Stimulated activated CD4-positive, alpha-beta T cell treated with anti-CD3 and anti-CD28 coated beads, Interleukin-15, amount 100 ng/mL, for 1 hour (primary cell): ENCODE data around the gene ARVCF.

ENCODE experiments used
- DNase-seq, 2 donors: peaks; one replicate each; pipeline ENCODE4 v3.0.0-alpha.2; 2020; ENCODE audit warnings: low read depth in 1 of 2, low spot score in 1 of 2

The ARVCF gene

DNA sequence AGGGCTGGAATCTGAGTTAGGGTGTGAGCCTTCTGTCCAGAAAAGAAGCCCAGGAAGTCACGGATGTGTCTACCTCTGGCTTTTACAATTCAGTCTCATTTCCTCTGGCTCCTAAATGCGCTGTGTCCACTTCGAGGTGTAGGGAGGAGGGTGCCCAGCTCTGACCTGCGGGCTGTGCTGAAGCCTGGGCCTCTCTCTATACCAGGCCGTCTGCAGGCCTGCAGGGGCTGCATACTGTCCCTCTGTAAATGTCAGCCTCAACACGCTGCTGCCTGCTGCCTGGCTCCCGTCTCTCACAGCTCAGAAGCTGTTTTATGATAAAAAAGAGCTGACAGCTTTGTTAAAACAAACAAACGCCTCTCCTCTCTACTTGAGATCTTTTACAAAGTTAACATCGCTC lies 14.5 kb downstream of the ARVCF start:
- DNase-seq, result no peak

DNA sequence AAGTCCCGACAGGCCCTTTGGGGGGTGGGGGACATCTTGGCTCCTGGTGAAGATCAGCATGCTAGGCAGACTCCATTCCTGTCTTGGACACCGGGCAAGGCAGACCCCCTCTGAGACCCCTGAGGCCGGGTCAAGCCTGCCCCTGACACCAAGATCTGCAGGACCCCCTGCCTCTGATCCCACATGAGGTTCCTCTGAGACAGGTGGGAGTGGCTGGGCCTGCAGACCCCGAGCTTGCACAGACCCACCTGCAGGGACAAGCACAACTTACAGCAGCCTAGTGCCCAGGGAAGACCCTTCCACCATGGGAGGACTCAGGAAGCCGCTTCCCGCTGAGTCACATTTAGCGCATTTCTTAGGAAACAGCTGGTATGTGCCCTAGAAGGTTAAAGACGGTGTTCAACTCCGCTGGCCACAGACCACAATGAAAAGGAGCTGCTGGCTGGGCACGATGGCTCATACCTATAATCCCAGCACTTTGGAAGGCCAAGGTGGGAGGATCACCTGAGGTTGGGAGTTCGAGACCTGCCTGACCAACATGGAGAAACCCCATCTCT lies 15.5 kb downstream of the ARVCF start:
- no peak for DNase-seq

DNA sequence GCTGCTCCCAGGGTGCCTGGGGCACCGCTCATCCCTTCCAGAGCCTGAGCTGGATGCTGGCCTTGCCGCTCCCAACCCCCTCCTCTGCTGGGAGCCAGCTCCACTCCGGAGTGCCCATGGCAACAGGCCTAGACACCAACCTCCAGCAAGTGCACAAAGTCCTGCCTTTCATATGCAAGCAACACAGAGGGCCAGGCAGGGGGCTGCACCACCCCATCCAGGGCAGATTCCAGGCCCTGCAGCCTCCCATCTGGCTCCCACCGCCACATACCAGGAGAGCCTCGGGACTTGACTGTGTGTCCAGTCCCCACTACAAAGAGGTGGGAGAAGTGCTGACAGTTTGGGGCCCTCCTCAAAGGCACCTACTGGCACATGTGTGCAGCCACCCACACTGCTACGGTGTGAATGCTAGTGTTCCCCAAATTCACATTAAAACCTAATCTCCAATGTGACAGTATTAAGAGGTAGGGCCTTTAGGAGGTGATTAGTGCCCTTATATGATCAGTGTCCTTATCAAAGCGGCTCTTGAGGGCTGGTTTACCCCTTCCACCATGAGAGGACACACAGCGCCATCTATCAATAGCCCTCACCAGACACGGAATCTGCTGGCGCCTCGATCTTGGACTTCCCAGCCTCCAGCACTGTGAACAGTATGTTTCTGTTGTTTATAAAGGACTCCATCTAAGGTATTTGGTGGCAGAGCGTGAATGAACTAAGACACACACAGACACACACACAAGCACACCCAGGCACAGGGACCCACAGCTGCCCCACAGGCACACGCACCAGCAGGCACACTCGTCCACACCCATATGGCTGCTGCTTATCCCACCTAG lies 16.2 kb downstream of the ARVCF start:
- no peak for DNase-seq

DNA sequence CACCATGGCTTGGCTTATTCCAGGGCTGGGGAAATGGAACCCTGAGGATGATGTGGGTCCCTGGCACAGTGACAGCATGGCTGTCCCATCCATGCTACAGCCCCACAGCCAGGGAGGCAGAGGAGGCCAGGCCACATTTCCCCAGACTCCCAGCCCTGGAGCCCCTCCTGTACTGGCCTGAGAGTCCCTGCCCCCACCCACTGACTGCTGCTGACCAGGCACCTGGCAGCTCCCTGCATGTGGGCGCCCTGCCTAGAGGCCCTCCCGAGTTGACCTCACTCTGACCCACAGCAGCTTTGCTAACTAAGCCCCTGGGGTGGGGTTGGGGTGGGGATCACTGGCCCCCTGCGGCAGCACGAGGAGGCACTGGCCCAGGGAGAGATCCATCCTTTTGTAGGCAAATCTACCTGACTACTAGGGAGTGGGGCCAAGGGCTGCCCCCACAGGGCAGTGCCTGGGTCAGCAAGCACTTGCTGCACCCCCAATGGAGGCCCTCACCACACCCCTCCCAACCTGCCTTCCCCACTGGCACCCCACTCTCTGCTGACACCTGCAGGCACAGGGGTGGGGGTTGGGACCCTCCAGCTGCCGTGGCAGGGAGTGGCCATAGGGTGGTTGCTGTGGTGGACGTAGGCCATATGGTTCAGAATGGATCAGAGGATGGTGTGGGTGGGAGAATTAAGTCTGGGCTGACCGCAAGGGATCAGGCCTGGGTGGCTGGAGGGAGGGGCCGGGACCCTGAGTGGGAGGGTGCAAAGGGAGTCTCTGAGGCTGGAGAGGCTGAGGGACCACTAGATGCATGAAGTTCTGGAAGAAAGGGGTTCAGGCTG lies 17.4 kb downstream of the ARVCF start:
- no peak for DNase-seq

DNA sequence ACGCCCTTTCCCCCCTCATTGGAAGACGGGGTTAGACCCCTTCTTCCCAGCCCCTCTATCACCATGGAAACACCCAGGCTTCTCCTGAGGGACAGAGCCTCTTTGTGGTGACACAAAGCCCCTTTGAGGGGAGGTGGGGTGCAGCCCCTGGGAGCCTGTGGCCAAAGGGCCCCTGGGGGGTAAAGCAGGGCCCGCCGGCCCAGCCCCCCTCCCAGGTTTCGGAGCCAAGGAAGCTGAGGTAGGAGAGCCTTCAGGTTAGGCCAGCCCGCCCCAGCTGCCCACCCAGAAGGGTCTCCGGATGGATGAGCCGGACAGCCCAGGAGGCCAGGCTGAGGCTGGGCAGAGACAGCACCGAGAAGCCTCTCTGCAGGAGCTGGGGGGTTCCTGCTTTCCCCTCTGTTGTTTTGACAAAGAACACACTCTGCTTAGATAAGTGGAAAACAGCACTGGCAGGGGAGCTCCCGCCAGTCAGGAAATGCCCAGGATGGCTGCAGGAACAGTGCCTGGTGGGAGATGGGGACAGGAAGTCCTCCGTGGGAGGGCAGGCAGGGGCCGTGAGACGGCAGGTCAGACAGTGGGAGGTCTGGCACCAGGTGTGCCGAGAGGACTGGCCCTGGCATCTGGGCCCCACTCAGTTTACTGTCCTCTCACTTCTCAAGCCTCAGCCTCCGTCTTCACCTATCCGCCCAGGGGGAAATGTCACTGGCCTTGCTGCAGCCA lies 18.2 kb downstream of the ARVCF start:
- DNase-seq, result no peak

DNA sequence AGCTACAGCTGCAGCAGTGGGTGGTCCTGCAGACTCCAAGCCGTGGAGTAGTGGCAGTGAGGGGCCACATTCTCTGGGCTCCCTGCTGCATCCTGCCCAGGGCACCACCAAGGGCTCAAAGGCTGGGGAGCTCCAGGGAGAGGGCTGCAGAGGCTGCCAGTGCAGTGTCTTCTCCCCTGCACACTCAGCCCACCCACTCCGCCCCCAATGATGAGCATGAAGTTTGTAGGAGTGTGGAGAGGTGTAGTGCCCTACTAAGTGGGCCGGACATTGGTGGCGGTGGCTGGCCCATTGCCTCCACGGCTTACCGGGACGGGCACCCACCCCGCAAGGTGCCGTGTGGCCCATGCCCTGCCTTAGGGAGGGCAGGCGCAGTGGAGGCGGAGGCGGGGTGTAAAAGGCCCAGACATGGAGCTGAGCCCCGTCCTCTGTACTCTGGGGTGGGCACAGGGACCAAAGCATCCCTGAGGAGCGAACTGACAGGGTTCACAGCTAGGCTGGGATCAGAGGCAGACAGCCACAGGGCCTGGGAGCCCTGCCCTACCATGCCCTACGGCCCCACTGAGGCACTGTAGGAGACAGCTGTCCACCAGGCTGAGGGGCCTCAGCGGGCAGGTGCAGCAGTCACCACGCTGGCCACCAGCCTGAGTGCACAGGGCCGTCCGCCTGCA lies 18.9 kb downstream of the ARVCF start:
- no peak for DNase-seq

DNA sequence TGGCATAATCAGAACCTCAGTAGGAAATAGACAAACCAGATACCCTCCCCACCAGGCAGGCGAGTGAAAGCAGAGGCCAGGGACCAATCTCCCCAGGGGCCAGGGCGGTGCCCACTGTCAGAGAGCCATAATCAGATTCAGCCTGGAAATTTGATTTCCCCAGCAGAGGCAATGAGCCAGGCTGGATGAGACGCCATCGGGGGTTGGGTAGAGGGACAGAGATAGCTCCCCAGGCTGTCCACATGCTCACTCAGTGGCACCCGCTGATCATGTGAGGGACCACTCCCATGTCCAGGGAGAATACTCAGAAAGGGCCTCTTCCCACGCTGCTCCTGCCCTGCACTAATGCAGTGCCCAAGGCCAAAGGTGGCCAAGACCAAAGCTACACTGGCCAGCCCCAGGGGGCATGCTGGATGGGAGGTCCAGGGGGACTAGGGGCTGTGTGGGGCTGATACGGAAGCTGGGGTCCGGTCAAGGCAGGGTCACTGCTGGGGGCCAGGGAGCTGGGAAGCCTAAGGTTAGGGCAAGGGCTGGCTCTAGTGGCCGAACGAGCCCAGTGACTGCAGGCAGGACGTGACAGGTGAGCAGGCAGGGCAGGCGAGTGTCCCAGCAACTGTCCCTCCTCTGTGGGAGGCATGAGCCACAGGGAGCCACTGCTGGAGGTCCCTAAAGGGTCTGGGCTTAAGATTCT lies 19.8 kb downstream of the ARVCF start:
- DNase-seq, result no peak

DNA sequence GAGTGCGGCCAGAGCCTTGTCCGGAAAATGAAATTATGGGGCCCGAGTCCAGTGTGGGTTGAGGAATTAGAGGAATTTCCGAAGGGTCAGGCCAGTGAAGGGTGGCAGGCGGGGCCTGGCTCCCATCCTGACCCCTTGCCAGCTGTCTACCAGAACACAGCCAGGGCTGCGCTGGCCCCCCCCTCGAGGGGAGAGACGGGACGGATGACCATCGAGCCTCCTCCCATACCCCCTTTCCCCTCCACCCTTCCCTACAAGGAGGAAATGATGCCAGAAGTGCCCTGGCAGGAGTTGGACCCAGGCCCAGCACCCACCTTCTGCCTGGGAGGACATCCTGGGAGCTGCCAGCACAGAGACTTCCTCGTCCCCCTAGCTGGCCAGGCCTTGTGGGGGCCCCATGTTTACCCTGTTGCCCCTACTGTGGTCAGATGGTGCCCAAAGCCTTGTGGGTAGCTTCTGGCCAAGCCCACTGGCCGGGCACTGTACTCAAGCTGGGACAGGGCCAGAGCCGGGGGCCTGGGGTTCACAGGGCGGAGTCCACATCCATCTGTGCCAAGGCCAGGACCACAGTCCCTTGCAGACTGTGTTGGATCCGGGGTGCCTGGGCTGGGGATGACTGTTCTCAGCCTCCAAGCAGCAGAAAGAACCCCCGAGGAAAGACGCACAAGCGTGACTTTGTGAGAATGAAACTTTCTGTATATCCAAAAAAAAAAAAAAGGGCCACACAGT lies 20.8 kb downstream of the ARVCF start:
- DNase-seq, result no peak

GRCh38 chr22:19994851-19995610 lies 21.6 kb downstream of the ARVCF start:
- DNase-seq, result no peak

GRCh38 chr22:19993926-19994325 lies 22.7 kb downstream of the ARVCF start:
- DNase-seq, result no peak

DNA sequence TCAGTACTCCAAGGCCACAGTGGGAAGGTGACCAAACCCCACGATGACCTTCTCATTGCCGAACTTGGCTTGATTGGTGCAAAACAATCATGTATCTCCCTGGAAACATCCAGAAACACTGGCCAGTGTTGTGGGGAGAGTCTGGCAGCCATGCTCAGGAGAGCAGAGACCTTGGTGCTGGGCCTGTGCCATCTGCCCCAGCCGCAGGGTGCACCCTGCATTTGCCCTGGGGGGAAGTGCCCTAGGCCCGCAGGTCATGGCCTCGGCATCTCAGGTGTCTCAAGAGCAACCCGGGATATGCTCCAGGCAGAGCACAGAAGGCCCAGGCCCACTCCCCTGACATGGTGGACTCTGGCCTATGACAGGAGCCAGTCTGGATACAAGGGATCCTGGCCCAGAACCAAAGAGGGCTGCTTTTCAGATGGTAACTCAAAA lies 23.7 kb downstream of the ARVCF start:
- no peak for DNase-seq

- DNase-seq, result no peak
Measured at GRCh38 chr22:19992481-19992911, 24.1 kb downstream of the ARVCF start.

- no peak for DNase-seq
Measured at GRCh38 chr22:19991645-19992451, 24.8 kb downstream of the ARVCF start.

GRCh38 chr22:19991395-19991644 lies 25.3 kb downstream of the ARVCF start:
- no peak for DNase-seq

DNA sequence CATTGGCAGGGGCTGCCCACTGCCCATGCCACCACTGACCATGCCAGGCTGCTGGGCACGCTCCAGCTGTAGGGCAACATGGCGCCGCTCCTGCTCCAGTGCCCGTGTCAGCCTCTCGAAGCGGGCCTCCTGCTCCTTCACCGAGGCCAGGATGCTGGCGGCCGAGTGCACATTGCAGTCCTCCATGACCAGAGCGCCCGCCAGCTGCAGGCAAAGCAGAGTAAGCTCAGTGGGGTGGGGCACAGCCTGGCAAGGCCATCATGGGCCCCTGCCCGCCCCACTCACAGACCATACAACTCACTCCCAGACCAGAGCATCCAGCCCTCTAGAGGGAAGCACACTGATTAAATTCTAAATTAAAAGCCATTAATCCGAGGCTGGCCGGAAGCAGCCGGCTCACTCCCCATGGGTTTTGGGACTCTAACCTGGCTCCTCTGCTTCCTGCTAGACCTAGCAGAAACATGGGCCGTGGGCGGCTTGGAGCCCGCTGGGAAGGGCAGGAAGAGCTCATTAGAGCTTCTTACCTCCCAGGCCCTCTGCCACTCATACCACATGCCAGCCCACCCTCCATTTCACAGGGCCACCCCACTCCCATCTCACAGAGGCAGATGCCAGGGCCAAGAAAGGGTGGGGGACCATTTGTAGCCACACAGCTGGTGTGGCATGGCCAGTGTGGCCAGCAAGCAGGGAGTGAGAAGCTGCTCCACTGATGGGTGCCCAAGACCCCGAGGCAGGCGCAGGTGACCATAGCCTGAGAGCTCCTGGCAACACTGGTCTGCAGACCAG lies 25.8 kb downstream of the ARVCF start:
- no peak for DNase-seq

GRCh38 chr22:19990188-19990587 lies 26.4 kb downstream of the ARVCF start:
- DNase-seq, result no peak

GRCh38 chr22:19989725-19990067 lies 26.9 kb downstream of the ARVCF start:
- DNase-seq, result no peak
